Measurements from ENCODE around the gene NACC2.

- TF ChIP-seq EZH2phosphoT487 (IDR thresholded peaks at IDR 0.05; ENCODE audit: low read depth, severe bottlenecking, unreplicated experiment), result no peak
- TF ChIP-seq, protein P1, sequence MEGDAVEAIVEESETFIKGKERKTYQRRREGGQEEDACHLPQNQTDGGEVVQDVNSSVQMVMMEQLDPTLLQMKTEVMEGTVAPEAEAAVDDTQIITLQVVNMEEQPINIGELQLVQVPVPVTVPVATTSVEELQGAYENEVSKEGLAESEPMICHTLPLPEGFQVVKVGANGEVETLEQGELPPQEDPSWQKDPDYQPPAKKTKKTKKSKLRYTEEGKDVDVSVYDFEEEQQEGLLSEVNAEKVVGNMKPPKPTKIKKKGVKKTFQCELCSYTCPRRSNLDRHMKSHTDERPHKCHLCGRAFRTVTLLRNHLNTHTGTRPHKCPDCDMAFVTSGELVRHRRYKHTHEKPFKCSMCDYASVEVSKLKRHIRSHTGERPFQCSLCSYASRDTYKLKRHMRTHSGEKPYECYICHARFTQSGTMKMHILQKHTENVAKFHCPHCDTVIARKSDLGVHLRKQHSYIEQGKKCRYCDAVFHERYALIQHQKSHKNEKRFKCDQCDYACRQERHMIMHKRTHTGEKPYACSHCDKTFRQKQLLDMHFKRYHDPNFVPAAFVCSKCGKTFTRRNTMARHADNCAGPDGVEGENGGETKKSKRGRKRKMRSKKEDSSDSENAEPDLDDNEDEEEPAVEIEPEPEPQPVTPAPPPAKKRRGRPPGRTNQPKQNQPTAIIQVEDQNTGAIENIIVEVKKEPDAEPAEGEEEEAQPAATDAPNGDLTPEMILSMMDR (IDR thresholded peaks at IDR 0.05; ENCODE audit: poor library complexity), result no peak
Observed at GRCh38 chr9:136025481-136025880, 69.6 kb downstream of the NACC2 start.

All from hepatocyte (in vitro differentiated cells).